Activated CD4-positive, alpha-beta T cell treated with anti-CD3 and anti-CD28 coated beads, Interleukin-2, Interleukin-6, amounts not matched to agents 100 ng/mL and 50 ng/mL, durations not matched to agents 16 hours and 8 hours (primary cell): ENCODE data around the gene RPTOR.

Experiments used
- DNase-seq: peaks from one replicate; pipeline ENCODE4 v3.0.0-alpha.2; 2020

Gene RPTOR

DNA sequence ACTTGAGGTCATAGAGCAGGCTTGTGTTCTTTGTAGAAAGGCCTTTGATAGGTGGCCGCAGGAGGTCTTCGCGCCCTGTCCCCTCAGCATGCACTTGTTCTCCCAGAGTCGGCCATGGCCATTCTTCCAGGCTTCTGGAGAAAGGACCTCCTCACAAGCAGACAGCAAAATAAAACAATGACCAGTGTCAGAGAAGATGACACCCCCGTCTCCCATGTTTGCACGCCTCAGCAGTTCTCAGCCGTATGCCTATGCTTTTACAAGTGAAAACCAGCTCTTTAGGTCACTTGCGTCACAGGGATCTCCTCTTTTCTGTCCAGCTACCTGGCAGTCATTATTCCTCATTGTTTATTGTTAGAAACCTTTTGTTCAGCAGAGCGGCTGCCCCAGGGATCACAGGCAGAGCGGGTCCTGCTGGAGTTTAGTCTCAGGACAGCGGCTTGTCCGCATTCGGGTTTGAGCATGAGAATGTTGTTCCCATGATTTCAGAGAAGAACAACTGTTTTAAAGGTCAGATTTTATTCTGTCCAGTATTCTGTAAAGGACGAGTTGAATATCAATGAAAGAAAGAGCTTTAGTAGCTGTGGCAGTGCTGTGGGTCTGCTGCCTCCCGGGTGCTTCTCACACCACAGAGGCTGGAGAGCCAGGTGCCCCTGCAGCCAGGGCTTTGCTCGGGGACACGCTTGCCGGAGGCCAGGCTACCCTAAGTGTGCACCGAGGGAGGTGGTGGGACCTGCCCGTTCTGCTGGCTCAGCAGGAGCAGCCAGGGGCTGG lies 123.9 kb downstream of the RPTOR start:
- no peak for DNase-seq

DNA sequence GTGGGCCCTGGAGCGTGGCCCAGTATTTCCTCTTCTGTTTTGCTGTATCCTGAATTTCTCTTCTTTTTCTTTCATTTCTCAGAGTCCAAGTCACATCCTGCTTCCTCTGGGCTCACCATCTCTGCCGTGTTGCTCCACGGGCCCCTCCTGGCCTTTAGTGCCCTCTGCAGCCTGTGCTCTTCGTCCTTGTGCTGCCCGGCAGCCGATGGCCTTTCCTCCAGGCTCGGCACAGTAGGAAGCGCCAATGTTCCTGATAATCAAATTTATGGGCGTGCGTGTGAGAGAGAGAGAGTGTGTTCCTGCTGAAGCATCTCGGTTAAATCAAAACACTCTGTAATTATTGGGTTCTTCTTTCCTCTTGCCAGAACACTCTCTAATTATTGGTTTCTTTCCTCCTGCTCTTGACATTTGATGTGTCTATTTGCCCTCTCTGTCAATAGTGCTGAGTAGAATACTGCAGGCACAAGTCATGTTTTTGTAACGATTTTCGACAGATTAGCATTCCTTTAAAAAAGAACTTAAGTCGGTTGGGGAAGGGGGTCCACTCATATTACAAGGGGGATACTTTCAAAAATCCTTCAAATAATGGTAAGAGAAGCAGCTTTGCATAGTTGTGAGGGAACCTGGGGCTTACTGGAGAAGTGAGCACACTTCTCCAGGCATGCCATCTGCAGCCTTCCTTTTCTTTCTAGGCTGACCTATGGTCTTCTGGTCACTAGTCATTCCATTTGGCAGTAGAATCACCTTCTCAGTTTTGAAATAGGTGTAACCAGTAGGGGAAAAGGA lies 126.6 kb downstream of the RPTOR start:
- no peak for DNase-seq

DNA sequence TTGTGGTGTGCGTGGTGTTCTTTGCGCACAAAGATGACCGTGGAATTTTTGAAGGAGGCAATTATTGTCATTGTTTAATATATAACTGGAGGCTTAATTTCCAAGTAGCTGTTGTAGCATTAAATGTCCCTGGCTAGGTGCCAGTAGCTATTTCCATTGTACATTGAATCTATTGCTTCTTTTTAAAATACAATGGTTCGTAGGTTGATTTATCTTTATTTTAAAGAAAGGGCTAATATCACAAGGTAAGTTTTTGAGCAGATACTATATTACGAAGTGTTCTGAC lies 127.1 kb downstream of the RPTOR start:
- no peak for DNase-seq

DNA sequence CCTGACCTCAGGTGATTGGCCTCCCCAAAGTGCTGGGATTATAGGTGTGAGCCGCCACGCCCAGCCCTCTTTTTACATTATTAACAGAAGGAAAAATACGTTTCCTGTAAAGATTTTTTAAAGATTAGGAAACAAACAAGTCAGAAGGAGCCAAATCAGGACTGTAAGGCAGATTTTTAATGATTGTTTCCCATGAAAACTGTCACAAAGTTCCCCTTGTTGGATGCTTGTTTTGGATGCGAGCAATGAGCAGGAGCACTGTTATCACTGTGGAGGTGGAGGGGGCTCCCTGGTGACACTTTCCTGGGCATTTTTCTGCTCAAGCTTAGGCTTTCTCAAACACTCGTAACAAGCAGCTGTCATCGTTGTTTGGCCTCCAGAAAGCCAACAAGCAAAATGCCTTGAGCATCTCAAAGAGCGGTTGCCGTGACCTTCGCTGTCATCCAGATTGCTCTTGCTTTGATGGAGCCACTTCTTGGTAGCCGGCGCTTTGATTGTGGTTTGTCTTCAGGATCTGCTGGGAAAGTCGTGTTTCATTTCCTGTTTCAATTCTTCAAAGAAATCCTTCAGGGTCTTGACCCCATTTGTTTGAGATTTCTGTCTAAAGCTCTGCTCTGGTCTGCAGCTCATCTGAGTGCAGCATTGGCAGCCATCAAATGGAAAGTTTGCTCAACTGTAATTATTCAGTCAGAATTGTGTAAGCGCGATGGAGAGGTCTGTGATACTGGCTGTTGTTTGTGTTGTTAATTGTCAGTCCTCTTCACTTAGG lies 128.7 kb downstream of the RPTOR start:
- DNase-seq, result no peak

DNA sequence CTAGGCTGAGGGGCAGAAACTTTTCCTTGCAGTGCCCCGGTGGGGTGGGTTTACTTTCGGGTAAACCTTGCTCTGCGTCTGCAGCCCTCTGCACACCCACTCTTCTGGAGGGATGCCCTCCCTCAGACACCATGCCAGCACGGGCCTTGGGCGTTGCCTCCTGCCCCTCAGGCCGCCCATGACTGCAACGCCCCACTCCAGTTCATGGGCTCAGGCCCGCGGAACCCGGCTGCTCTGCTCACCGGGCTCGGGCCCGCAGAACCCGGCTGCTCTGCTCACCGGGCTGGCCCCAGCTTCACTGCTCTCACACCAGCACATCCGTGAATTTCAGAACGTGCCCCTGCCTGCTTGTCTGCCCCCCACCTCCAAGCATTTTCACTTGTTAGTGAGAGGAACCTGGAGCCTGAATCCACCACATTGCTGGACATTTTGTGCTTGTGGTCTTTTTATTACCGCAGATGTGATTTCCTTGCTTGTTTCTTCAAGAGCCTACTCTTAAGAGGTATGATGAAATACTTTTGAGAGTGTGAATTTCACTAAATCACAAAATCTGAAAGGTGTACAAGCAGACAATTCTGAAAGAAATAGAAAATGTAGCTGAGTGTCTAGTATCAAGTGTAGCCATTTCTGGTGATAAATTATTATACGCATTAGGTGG lies 130.9 kb downstream of the RPTOR start:
- no peak for DNase-seq

DNA sequence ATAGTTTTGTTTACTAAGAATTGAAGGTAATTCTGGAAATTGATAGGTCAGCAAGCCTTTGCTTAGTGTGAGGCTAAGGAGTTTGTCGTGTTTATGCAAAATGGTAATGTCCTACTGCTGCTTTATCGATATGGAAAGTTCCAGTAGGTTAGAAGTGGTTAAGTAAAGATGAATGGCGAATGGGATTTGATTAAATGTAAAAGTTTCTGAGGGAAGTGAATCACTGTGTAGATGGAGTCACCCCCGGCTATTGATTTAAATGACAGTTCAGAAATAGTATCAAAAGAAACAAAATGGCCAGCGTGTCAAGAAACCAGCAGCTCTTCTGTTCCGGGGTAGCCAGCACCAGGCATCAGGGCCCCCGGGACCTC lies 131.4 kb downstream of the RPTOR start:
- no peak for DNase-seq

DNA sequence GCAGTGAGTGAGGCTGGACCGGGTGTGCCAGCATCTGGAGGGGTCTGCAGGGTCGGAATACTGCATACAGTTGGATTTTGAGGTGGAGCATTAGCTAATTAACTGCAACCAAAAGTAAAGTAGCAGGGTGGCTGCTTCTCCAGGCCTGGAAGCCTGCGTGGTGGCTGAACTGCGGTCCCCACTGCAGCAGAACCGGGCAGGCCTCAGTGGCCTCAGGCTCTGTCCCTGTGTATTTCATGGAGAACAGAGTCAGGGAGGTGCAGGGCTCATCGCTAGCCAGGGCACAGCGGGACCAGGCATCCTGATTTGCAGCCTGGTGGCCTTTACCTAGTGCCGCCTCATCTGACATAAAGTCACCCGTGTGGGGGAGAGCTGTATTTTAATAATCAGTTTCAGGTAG lies 131.9 kb downstream of the RPTOR start:
- no peak for DNase-seq

DNA sequence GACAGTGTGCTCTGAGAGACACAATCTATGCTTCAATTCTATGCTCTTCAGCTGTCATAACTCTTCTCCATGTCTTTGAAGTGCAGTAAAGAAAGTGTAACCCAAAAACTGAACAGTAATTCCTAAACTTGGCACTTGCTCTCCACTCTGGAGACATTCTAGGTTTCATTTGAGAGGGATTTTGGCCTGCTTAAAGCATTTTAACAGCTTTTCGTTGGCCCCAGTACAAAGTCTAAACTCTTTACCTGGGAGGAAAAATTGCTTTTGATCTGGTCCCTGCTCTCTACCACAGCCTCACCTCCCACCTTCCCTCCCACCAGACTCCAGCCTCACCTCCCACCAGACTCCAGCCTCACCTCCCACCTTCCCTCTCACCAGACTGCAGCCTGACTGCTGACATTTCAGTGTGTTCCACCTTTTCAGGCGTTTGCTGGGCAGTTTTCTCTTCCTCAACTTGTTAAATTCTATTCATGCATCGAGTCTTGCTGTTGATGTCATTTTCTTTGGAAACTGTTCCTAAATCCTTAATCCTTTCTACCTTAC lies 132.6 kb downstream of the RPTOR start:
- DNase-seq, result no peak

DNA sequence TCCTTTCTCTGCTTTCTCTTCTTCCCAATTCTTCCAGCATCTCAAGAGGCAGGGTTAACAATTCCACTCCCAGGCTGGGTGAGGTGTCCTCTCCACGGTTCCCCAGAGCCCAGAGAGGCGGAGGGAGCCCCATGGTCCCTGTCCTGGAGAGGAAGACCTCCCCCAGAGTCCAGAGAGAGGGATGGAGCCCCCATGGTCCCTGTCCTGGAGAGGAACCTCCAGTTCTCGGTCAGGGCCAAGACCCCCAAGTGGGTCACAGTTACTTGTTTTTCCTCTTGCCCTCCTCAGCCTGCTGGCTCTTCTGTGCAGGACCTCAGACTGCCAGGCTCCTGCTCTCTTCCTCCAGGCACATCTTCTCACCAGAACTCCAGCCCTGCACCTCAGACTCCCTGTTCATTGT lies 135.2 kb downstream of the RPTOR start:
- DNase-seq, result no peak

DNA sequence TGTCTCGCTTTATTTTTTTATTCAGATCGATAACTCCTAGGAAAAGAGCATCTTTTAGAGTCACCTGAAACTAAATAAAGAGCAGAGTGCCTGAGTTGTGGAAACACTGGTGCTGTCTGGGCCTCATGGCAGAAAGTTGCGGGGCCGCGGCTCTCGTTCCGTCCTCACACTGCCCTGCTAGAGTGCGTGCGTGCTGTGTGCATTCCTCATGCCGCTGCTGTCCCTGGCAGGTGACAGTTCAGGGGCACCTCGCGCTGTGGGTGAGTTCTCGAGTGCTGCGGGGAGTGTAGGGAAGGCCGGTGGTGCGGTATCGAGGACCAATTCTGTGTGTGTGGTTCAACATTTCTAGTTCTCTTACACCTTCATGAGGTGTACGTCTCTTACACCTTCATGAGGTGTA lies 136.6 kb downstream of the RPTOR start:
- no peak for DNase-seq

DNA sequence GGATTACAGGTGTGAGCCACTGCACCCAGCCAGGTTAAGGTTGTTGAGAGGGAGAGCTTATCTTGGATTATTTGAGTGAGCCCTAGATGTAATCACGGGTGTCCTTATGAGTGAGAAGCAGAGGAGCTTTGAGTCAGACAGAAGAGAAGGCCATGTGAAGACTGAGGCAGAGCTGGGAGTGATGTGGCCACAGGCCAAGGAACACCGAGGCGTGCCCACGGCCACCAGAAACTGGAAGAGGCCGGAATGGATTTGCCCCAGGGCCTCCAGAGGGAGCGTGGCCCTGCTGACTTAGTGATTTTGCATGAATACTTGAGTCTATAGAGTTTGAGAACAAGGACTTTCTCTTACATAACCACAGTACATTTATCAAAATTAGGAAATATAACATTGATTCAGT lies 137.7 kb downstream of the RPTOR start:
- DNase-seq, result no peak

DNA sequence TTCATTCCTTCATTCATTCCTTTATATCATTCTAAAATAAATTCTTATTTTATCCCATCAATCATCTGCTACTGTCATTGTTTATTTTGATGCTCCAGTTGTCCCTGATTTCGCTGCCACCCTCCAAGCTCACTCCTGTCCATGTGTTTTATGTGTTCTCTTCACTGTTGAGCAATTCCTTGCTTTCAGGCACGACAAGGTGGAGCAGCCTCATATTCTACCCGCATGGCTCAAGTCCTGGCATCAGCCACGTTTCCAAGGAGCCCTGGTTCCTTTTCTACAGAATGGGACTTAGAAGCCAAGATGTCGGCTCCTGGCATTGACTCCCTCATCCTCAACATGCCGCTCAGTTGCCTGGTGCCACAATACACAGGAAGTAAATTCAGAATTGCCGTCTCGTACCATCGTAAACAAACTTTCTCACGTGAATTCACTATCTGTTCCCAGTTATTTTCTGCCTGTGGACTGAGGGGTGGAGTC lies 139.0 kb downstream of the RPTOR start:
- DNase-seq, result no peak

DNA sequence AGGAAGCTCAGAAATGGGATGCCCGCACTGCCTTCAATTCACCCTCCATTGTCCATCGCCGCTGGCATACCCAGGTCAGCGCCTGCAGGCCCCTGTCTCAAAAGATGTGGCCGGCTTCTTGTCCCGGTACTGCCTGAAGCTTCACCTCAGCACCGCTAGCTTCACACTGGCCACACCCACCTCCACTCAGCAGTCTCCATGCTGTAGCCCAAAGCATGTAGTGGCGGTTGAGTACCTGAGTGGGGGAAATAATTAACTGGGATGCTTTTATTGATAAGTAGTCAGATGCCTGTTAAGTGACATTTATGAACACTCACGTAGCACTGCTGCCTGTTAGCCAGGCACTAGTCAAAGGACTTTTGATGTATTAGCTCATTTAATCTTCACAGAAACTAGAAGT lies 143.2 kb downstream of the RPTOR start:
- no peak for DNase-seq

DNA sequence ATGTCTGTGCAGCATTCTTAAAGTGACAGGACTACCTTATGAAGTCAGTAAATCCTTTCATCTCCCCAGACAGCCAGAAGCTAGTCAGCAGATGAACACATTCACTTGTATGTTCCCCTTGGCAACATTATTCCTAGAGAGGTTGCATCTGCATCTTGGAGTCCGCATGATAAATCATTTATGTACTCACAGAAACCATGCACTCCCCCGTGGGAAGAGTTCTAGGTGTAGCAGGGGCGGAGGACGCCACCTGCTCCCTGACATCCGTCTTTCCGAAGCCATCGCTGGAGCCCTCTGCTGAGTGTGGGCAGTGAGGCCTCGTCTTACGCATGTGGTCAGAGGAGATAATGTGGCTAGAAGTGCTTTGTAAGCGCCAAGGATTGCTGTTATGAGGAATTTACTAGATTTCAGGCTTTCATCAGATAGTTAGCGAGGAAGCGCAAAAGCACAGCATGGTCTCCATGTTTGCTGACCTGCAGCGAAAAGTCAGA lies 144.5 kb downstream of the RPTOR start:
- DNase-seq, result no peak

DNA sequence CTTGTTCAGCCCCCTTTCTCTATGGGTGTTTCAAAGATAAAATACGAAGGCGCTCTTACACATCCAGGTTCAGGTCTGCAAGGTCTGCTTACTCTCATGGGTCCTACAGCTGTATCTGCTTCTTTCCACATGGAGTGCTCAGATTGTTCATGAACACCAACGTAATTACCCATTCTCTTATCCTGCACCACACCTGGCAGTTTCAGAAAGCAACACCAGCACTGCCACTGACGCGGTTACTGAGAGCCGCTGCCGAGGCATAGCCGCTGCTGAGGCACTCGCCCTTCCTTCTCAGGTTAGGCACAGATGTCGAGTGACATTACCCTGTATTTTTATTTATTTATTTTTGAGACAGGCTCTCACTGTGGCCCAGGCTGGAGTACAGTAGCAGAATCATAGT lies 147.1 kb downstream of the RPTOR start:
- DNase-seq, result no peak

DNA sequence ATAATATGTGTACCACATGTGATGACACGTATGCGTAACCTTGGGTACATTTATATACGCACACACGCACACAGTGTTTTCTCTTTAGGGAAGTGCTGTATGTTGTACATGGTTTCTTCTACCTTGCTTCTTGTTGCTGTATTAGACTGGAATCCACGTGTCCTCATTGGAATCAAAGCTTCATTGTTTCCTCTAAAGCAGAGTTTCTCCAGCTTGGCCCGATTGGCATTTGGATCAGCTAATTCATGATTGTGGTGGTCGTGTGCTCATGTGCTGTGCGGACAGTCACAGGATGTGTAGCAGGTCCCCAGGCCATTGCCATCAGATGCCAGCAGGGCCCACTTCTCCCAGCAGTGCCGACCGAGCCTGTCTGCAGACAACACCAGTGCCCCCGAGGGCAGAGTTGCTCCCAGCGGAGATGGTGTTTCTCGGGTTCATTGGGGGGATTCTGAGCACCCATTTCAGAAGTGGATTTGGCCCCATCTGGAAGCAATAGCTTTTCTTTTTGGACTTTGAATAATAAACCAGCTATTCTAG lies 148.4 kb downstream of the RPTOR start:
- DNase-seq, result no peak

DNA sequence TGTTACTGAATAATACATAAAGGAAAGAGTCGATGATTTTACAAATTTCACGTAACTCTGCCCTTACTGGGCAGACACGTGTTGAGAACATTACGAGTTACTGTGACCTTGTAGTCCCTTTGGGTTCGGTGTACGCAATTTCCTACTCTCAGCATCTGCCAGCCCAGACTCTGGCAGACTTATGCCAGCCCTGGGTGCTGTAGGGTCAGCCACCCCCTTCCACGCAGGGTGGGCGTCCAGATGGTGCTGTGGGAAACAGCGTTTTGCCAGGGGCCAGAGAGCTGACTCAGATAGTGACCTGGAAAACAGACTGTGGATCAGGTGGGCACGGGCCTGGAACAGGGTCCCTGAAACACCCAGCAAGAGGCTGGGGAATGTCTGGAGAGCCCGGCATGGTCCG lies 148.9 kb downstream of the RPTOR start:
- DNase-seq, result no peak

DNA sequence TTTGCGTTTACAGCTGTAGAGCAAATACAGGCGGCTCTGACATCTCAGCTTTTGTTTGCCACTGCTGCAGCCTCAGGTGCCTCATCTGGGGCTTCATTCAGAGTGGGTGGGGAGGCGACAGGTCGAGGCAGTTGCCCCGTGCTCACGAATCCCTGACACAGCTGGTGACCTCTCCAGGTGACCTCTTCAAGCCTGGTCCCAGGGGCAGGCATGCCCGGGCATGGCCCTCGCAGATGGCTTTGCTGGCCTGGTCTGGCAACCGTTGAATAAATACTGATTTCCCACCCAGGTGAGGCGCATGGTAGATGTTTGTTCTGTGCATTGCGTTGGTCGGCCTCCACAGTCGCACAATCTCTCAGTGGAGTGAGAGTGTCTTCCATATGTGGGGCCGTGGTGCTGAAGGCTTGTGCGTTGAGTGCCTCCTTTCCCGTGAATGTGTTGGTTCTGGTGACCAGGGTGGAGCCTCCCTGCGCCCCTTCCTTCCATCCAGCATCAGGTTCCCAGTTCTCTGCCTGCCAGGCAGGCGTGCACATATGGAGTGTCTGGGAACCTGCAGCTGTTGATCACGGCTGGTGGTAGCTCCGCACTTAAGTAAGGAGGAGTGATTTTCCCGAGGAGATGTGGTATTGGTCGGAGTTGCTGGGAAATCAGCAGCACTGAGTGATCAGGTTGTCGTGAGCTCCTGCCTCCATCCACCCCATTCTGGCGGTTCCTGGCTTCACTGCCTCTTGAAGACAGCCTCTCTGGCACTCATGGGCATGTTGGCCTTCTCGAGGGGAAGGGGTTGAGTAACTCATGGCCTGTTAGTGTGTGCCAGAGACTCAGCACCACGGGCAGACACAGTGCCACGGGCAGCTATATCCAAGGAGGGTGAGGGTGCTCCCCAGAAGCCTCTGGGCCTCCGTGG lies 149.7 kb downstream of the RPTOR start:
- no peak for DNase-seq

DNA sequence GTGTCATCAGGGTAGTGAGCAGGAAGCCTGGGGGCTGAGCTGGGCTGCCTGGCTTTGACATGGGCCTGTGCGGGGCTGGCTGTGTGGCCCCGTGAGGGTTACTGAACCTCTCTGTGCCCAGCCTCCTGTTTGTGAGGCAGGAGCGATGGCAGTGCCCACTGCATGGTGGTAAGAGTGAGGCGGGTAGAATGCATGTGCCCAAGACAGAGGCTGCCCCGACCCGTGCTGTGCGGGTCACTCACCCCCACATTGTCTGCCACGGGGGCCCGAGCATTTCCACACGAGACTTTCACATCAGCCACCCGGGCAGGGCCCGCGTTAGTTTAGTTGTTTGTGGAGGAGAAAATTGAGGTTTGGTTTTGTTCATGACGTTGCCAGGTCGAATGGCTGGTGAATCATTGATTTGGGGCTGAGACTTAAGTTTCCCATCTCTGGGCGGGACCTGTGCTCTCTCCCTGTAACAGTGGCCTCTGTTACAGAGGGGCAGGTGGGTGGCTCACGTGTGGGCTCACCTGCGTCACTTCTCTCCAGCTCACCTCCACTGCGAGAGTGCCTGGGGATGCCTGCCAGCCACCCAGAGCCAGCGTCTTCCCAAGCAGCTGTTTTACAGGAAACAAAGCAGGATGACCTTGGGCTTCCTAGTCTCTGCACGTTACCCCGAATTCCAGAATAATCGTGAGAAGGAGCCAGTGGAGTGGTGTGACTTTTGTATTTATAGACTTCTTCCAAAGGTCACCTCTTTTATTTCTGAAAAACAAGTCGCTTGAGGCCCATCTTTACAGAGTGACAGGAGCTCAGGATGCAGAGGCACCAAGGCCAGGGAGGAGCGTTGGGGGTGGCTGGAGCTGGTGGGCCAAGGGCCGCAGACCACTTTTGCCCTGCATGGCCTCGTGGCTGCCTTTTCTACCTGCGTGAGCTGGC lies 150.6 kb downstream of the RPTOR start:
- no peak for DNase-seq

DNA sequence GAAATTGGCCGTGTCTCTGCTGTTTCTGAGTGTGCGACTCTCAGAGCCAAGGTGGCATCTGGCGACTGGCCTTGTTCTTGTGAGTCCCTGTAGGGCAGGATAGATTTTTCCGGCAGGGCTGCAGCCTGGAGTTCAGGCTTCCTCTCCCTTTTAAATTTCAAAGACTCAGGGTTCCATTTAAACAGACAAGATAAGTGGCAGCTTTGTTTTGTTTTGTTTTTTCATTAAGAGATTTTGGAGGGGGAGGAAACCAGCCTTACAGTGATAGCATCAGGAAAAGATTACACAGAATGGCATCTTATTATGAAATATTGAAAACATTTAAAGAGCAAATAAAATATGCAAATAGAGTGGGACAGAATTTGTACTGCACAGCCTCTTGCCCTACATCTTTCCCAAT lies 151.3 kb downstream of the RPTOR start:
- no peak for DNase-seq
